ENCODE results near the gene CSPG4.
A peak's percentile ranks its signal among the peaks of the same experiment; 100 is the strongest.

Gene CSPG4

GRCh38 chr15:75631935-75632334 is 80.7 kb downstream of the CSPG4 start:
- no peak for DNase-seq
- no peak for ATAC-seq
- Mint-ChIP-seq H3K27ac (no peak overlapping the region), H3K27me3 (no peaks in the 10 kb centered on the region), H3K9me3 (no peaks in the 10 kb centered on the region), H3K4me1 (peaks cover 23% of the 10 kb centered on the region), H3K4me3 (no peak overlapping the region)

- Mint-ChIP-seq H3K9me3 (no peaks in the 10 kb centered on the region), H3K27ac (peak within 1 kb of the TSS; percentile 98 to 99), H3K4me3 (peak within 1 kb of the TSS; percentile 98 to 99), H3K4me1 (peaks cover 47% of the 10 kb centered on the region), H3K27me3 (no peaks in the 10 kb centered on the region)
- ATAC-seq (peak; percentile 95), DNase-seq (peak; percentile 88 to 94)
Observed at GRCh38 chr15:75625542-75626347, 86.9 kb downstream of the CSPG4 start, which contains the start of gene SNUPN. TSS of gene SNUPN (minus strand) at chr15:75625725. CDS start at chr15:75621051, 4,674 bp downstream.

Data from stimulated activated naive CD8-positive, alpha-beta T cell treated with anti-CD3 and anti-CD28 coated beads, Interleukin-15, amount 100 ng/mL, for 72 hours (primary cell).